ENCODE data around the gene AFF3. TPM values are rescaled to one million over a fixed set of nuclear protein-coding genes. Genes with fewer than 3 reads are reported as not detected.
"Not testable (repeated sequence)": the region's sequence is repeated elsewhere in the genome, so short reads cannot be mapped to it uniquely, and the experiment has no call there.

The AFF3 gene
- total RNA-seq, 2 donors from 2014 or later: 10.8 to 16.2 TPM

DNA sequence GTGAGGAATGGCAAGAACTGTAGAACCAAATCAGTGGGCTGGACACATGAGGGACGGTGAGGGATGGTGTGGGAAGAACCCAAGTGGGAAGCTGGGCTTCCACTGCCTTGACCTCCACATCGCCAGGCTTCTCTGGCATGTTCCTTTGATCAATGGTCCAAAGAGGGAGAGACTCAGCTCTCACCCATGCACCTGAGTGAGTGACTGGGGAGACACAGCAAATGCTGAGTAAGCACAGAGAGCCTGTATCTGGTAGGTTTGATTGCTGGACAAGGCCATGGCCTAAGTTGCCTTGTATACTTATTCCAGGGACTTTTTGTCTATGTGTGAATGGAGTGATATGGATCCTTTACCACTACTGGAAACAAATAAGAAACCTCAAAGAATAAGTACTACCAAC lies 188.6 kb downstream of the AFF3 start:
- no peaks in the 10 kb centered on the region for H3K9me3 ChIP-seq
- no peak for DNase-seq (ENCODE audit: low spot score)
- no peak overlapping the region for H3K27ac ChIP-seq
- H3K36me3 ChIP-seq: no peaks in the 10 kb centered on the region
- H3K4me3 ChIP-seq: no peak overlapping the region
- TF ChIP-seq, protein P1, sequence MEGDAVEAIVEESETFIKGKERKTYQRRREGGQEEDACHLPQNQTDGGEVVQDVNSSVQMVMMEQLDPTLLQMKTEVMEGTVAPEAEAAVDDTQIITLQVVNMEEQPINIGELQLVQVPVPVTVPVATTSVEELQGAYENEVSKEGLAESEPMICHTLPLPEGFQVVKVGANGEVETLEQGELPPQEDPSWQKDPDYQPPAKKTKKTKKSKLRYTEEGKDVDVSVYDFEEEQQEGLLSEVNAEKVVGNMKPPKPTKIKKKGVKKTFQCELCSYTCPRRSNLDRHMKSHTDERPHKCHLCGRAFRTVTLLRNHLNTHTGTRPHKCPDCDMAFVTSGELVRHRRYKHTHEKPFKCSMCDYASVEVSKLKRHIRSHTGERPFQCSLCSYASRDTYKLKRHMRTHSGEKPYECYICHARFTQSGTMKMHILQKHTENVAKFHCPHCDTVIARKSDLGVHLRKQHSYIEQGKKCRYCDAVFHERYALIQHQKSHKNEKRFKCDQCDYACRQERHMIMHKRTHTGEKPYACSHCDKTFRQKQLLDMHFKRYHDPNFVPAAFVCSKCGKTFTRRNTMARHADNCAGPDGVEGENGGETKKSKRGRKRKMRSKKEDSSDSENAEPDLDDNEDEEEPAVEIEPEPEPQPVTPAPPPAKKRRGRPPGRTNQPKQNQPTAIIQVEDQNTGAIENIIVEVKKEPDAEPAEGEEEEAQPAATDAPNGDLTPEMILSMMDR (IDR thresholded peaks at IDR 0.05): no peak
- no peaks in the 10 kb centered on the region for H3K4me1 ChIP-seq
- no peaks in the 10 kb centered on the region for H3K27me3 ChIP-seq

DNA sequence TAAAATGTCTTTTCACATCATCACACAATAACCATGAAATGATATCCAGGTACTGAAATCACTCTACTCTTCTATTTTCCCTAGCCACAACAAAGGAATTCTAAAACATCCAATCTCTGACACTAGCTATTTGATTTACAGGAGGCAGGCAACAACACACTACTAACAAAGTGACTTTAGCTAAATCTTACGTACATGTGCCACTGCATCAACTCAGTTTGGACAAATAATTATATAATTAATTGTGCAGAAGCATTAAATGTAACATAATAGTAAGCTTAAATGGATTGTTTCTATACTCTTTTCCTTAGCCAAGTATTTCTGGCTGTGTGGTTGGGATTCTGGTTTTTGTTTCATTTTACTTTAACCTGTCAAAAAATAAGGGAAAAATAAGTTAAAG lies 192.4 kb downstream of the AFF3 start:
- no peaks in the 10 kb centered on the region for H3K4me1 ChIP-seq

DNA sequence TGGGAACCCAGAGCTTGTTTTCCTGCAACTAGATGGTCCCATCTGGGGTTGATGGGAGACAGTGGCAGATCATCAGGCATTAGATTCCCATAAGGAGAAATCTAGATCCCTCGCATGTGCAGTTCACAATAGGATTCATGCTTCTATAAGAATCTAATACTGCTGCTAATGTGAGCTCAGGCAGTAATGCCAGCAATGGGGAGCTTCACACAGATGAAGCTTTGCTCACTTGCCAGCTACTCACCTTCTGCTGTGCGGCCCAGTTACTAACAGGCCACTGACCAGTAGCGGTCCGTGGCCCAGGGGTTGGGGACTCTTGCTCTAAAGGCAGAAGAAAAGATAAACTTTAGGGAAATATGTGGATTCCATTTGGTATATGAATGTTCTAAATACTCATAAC lies 192.9 kb downstream of the AFF3 start:
- Histone ChIP-seq H3K36me3 (no peaks in the 10 kb centered on the region), H3K27me3 (no peaks in the 10 kb centered on the region), H3K27ac (no peak overlapping the region), H3K4me1 (no peaks in the 10 kb centered on the region), H3K4me3 (no peak overlapping the region), H3K9me3 (no peaks in the 10 kb centered on the region)
- no peak for DNase-seq (ENCODE audit: low spot score)
- TF ChIP-seq, protein P1 (IDR thresholded peaks at IDR 0.05): no peak

More for the DNA sequence above, 192.4 kb downstream of the AFF3 start:
- Histone ChIP-seq H3K27ac (no peak overlapping the region), H3K27me3 (no peaks in the 10 kb centered on the region), H3K9me3 (no peaks in the 10 kb centered on the region), H3K4me3 (no peak overlapping the region), H3K36me3 (no peaks in the 10 kb centered on the region)
- DNase-seq (ENCODE audit: low spot score): no peak
- TF ChIP-seq, protein P1 (IDR thresholded peaks at IDR 0.05): no peak

DNA sequence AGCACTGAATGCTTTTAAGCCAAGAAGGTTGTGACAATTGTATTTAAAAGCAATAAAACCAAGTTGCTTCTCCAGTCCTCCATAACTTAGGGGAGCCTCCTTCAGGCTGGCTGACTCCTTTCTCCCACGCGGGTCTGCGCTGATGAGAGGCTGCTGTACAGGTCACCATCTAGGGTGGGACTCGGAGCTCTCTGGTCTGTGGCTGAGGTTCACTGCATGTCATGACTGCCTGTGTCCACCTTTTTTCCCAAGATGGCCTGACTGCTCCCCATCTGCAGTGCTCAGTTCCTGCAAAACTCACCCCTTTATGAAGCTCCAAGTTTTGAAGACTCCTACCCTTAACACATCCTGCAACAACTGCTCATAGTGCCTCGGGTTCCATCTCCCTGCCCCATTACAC lies 194.4 kb downstream of the AFF3 start:
- Histone ChIP-seq H3K27me3 (no peaks in the 10 kb centered on the region), H3K4me1 (no peaks in the 10 kb centered on the region), H3K4me3 (no peak overlapping the region), H3K36me3 (no peaks in the 10 kb centered on the region), H3K9me3 (no peaks in the 10 kb centered on the region), H3K27ac (no peak overlapping the region)
- DNase-seq (ENCODE audit: low spot score): no peak
- TF ChIP-seq, protein P1 (IDR thresholded peaks at IDR 0.05): no peak

DNA sequence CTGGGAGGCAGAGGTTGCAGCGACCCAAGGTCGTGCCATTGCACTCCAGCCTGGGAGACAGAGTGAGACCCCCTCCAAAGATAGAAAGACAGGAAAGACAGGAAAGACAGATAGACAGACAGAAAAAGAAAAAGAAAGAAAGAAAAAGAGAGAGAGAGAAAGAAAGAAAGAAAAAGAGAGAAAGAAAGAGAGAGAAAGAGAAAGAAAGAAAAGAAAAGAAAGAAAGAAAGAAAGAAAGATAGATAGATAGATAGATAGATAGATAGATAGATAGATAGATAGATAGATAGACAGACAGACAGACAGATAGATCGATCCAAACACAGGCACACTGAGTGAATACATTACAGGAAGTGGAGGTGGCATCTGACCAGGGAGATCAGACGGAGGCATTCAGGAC lies 195.0 kb downstream of the AFF3 start:
- H3K27me3 ChIP-seq; H3K4me3 ChIP-seq; H3K36me3 ChIP-seq; H3K4me1 ChIP-seq; DNase-seq (ENCODE audit: low spot score); H3K27ac ChIP-seq; H3K9me3 ChIP-seq: not testable (repeated sequence)

DNA sequence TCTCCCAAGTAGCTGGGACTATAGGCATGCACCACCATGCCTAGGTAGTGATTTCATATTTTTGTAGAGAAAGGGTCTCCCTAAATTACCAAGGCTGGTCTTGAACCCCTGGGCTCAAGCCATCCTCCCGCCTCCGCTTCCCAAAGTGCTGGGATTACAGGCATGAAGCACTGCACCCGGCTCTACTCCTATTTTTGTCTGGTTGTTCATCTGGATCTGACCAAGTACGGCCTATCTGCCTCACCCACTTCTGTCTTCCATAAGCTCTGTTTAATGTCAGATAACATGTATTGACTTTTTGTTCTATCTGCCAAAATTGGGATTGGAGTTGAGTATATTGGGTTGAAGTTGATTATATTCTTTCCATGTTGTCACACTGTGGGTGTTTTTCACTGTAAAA lies 198.4 kb downstream of the AFF3 start:
- H3K27ac ChIP-seq: no peak overlapping the region
- peaks cover 0 to 5% of the 10 kb centered on the region in 2 donors for H3K4me1 ChIP-seq
- no peaks in the 10 kb centered on the region for H3K36me3 ChIP-seq
- no peak for DNase-seq (ENCODE audit: low spot score)
- no peak overlapping the region for H3K4me3 ChIP-seq
- TF ChIP-seq, protein P1 (IDR thresholded peaks at IDR 0.05): no peak
- no peaks in the 10 kb centered on the region for H3K9me3 ChIP-seq
- no peaks in the 10 kb centered on the region for H3K27me3 ChIP-seq
